Endothelial cell of umbilical vein (primary cell): ENCODE data around the gene PBX3. TPM values are rescaled to one million over a fixed set of nuclear protein-coding genes. Genes with fewer than 3 reads are reported as not detected.

Experiments
- BruUV-seq: library from RNA; stranded (reverse); fragments of 400-500 nt; replicated peaks from 2 replicates; lab custom pipeline; 2021; lab: Mats Ljungman, UMichigan
- CTCF ChIA-PET: fragments of 300-600, 350-600 bp; sonication (Branson Sonifier 250); formaldehyde crosslinking; loops from one replicate; lab custom pipeline; 2021; ENCODE audit warnings: antibody characterized with exemption, inconsistent platforms; lab: Charles Lee
- POLR2A ChIA-PET: fragments of 300-600, 350-600 bp; sonication (Branson Sonifier 250); formaldehyde crosslinking; loops from one replicate; lab custom pipeline; 2021; ENCODE audit warnings: antibody characterized with exemption, inconsistent platforms; lab: Charles Lee
- DNase-seq: peaks from one replicate; pipeline ENCODE4 v3.0.0-alpha.2; 2011; ENCODE audit warnings: low read depth, low spot score
- FAIRE-seq: peaks from 2 replicates; lab custom pipeline; 2011; peaks lifted over from hg19 to GRCh38; lab: Jason Lieb, UNC
- H2AFZ ChIP-seq: 2 replicates; pipeline ENCODE4 v1.6.0; 2012; ENCODE audit warnings: low read depth, low read length, control low read depth, inconsistent platforms
- H3K27ac ChIP-seq: 2 replicates; pipeline ENCODE4 v1.5.1; 2011; ENCODE audit warnings: low read depth, mild to moderate bottlenecking, control low read depth, low read length, moderate library complexity; ENCODE audit not compliant: insufficient read depth
- H3K27me3 ChIP-seq, 2 experiments: 2 replicates each; pipeline versions ENCODE4 v1.6.0 to v1.6.1; 2011; ENCODE audit warnings: low read length in 2 of 2, mixed read lengths in 1 of 2; ENCODE audit not compliant: control insufficient read depth in 2 of 2, insufficient read depth in 2 of 2
- H3K36me3 ChIP-seq, 2 experiments: 2 replicates in 1 of 2; 3 replicates in 1 of 2; pipeline ENCODE4 v1.5.1; 2011; ENCODE audit warnings: low read length in 2 of 2, mild to moderate bottlenecking in 1 of 2, moderate library complexity in 1 of 2; ENCODE audit not compliant: control insufficient read depth in 2 of 2, insufficient read depth in 2 of 2; ENCODE audit errors: extremely low read depth in 1 of 2
- H3K4me1 ChIP-seq: 3 replicates; pipeline ENCODE4 v1.5.1; 2011; ENCODE audit warnings: mild to moderate bottlenecking, low read length; ENCODE audit not compliant: control insufficient read depth, insufficient read depth; ENCODE audit errors: extremely low read depth
- H3K4me2 ChIP-seq: 2 replicates; pipeline ENCODE4 v1.6.1; 2011; ENCODE audit warnings: low read length, control low read depth, mixed read lengths; ENCODE audit not compliant: insufficient read depth
- H3K4me3 ChIP-seq, 3 experiments: fragments of 200-600 bp in 1 of 3; sonication (generic), shearing (Covaris generic) in 1 of 3; replicated peaks in 1 of 3; 2 replicates each; pipeline ENCODE4 v1.5.1; 2011 to 2016; ENCODE audit warnings: control low read depth in 3 of 3, low read length in 3 of 3, mild to moderate bottlenecking in 2 of 3, inconsistent platforms in 1 of 3, low read depth in 1 of 3, moderate library complexity in 1 of 3; ENCODE audit not compliant: insufficient read depth in 1 of 3
- H3K79me2 ChIP-seq: 2 replicates; pipeline ENCODE4 v1.6.0; 2012; ENCODE audit warnings: low read length, inconsistent platforms; ENCODE audit not compliant: control insufficient read depth, insufficient read depth
- H3K9ac ChIP-seq: replicated peaks from 2 replicates; pipeline ENCODE3; 2011; ENCODE audit warnings: low read length, control low read depth; ENCODE audit not compliant: insufficient read depth; ENCODE audit errors: extremely low read depth
- H3K9me1 ChIP-seq: replicated peaks from 3 replicates; pipeline ENCODE4 v1.6.0; 2011; ENCODE audit warnings: mild to moderate bottlenecking, low read length; ENCODE audit not compliant: control insufficient read depth, insufficient read depth; ENCODE audit errors: extremely low read depth
- H3K9me3 ChIP-seq: replicated peaks from 2 replicates; pipeline ENCODE4 v1.5.1; 2012; ENCODE audit warnings: low read length, inconsistent platforms; ENCODE audit not compliant: control insufficient read depth, insufficient read depth
- H4K20me1 ChIP-seq: replicated peaks from 2 replicates; pipeline ENCODE3; 2011; ENCODE audit warnings: mild to moderate bottlenecking, low read length; ENCODE audit not compliant: control insufficient read depth, insufficient read depth; ENCODE audit errors: extremely low read depth
- EZH2 ChIP-seq: IDR thresholded peaks from 2 replicates; pipeline ENCODE4 v1.6.1; 2012; ENCODE audit warnings: borderline replicate concordance, low read depth, mild to moderate bottlenecking, moderate library complexity, low read length, inconsistent platforms; ENCODE audit not compliant: severe bottlenecking
- FOS ChIP-seq: IDR thresholded peaks from 2 replicates; pipeline ENCODE4 v1.6.1; 2011; ENCODE audit warnings: mild to moderate bottlenecking, low read length, moderate library complexity, borderline replicate concordance; ENCODE audit not compliant: insufficient read depth
- GATA2 ChIP-seq: IDR thresholded peaks from 2 replicates; pipeline ENCODE4 v1.7.0; 2011; ENCODE audit warnings: low read depth, mild to moderate bottlenecking, moderate library complexity, mixed read lengths, low read length; ENCODE audit not compliant: insufficient read length, insufficient read depth
- JUN ChIP-seq: IDR thresholded peaks from 2 replicates; pipeline ENCODE4 v1.6.1; 2011; ENCODE audit warnings: borderline replicate concordance, low read depth; ENCODE audit not compliant: insufficient read length, insufficient read depth
- MYC ChIP-seq: IDR thresholded peaks from one replicate; pipeline ENCODE4 v1.6.1; 2011; ENCODE audit warnings: mild to moderate bottlenecking, low read depth, low read length
- POLR2A ChIP-seq: IDR thresholded peaks from 2 replicates; pipeline ENCODE4 v1.6.1; 2012; ENCODE audit warnings: low read depth, mild to moderate bottlenecking, control low read depth, low read length
- POLR2AphosphoS5 ChIP-seq: IDR thresholded peaks from 2 replicates; pipeline ENCODE4 v1.6.1; 2012; ENCODE audit warnings: low read depth, mild to moderate bottlenecking, control low read depth, low read length, moderate library complexity; ENCODE audit not compliant: insufficient read depth
- dilution Hi-C: fragments of 300-500 bp; cut with MboI; formaldehyde crosslinking; loops from one replicate; pipeline ENCODE4 v1.15.0; 2019; ENCODE audit warnings: low sequenced_read_pairs; ENCODE audit not compliant: extremely low pct_ligation_motif_present
- intact Hi-C: fragments of 100-400 bp; cut with micrococcal nuclease; formaldehyde crosslinking; loops from one replicate; pipeline ENCODE4 v1.10.0; 2022
- polyA plus RNA-seq, 4 experiments: library from polyadenylated mRNA; depleted of rRNA in 3 of 4; stranded (reverse) in 3 of 4; unstranded in 1 of 4; fragments of >200 nt; gene quantifications; 2 replicates each; pipeline versions ENCODE4 v1.2.1 to v1.2.3, GENCODE V29; 2011 to 2012; ENCODE audit warnings: missing spikeins in 1 of 4
- total RNA-seq: library from RNA; stranded (reverse); gene quantifications from 2 replicates; pipeline ENCODE4 v1.2.3, GENCODE V29; 2021
- TF ChIP-seq, protein P1 (sequence below), 2 donors: IDR thresholded peaks; 1 replicate in 1 of 2; 2 replicates in 1 of 2; pipeline ENCODE4 v1.5.1; 2011; ENCODE audit warnings: low read length in 2 of 2, mild to moderate bottlenecking in 2 of 2, moderate library complexity in 2 of 2, control low read depth in 1 of 2, inconsistent platforms in 1 of 2, low read depth in 1 of 2; ENCODE audit not compliant: insufficient read depth in 1 of 2; ENCODE audit errors: extremely low read depth in 1 of 2
- TF ChIP-seq, protein P2 (sequence below): IDR thresholded peaks from 2 replicates; pipeline ENCODE4 v1.6.1; 2011; ENCODE audit not compliant: insufficient read depth, insufficient read length

Gene PBX3
- total and polyA plus RNA-seq, 2 donors (not counting 3 experiments of a cell fraction or from before 2014, with no cell fraction given) = 18.8 to 42.0 TPM

DNA sequence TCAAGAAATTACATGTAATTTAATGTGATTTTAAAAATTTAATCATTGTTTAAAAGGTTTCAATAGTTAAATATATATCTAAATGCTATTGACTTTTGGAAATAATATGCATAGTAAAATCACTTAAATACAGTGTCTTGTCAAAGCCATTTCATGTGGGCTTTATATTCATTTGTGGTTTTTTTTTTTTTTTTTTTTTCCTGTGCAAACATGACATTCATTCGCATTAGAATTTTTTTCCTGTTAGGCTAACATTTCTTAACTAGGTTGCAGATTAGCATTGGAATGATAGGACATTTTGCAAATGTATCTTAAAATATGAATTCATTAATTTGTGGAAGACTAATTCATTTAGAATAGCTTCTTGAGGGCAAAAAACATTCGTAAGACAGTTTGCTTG, 149.8 kb downstream of the PBX3 start:
- Histone ChIP-seq H2AFZ (no peak overlapping the region), H3K4me1 (peaks cover 1% of the 10 kb centered on the region), H3K27ac (no peak overlapping the region), H3K36me3 (no peaks in the 10 kb centered on the region), H3K9ac (no peak overlapping the region), H3K79me2 (peaks cover 14% of the 10 kb centered on the region), H3K9me3 (no peaks in the 10 kb centered on the region), H4K20me1 (no peaks in the 10 kb centered on the region), H3K4me2 (no peak overlapping the region), H3K27me3 (no peaks in the 10 kb centered on the region), H3K4me3 (no peak overlapping the region), H3K9me1 (no peaks in the 10 kb centered on the region)
- BruUV-seq = no TSS peak
- no peak for FAIRE-seq
- TF ChIP-seq POLR2AphosphoS5 (no peak), GATA2 (no peak), EZH2 (no peak), JUN (no peak), POLR2A (no peak), FOS (no peak), MYC (no peak)
- TF ChIP-seq, protein P1, sequence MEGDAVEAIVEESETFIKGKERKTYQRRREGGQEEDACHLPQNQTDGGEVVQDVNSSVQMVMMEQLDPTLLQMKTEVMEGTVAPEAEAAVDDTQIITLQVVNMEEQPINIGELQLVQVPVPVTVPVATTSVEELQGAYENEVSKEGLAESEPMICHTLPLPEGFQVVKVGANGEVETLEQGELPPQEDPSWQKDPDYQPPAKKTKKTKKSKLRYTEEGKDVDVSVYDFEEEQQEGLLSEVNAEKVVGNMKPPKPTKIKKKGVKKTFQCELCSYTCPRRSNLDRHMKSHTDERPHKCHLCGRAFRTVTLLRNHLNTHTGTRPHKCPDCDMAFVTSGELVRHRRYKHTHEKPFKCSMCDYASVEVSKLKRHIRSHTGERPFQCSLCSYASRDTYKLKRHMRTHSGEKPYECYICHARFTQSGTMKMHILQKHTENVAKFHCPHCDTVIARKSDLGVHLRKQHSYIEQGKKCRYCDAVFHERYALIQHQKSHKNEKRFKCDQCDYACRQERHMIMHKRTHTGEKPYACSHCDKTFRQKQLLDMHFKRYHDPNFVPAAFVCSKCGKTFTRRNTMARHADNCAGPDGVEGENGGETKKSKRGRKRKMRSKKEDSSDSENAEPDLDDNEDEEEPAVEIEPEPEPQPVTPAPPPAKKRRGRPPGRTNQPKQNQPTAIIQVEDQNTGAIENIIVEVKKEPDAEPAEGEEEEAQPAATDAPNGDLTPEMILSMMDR (IDR thresholded peaks at IDR 0.05; ENCODE audit: extremely low read depth in 1 of 2, insufficient read depth in 1 of 2, low read depth in 1 of 2, low read length in 2 of 2) = no peak
- TF ChIP-seq, protein P2, sequence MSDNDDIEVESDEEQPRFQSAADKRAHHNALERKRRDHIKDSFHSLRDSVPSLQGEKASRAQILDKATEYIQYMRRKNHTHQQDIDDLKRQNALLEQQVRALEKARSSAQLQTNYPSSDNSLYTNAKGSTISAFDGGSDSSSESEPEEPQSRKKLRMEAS = no peak
- no peak for DNase-seq
- dilution Hi-C loops = no loop called here
- ChIA-PET CTCF (no interaction called here), POLR2A (interaction anchor here (0.7 kb wide), 1 partner anchor 19 kb away, joined by 11 read pairs; no protein-coding TSS in a partner anchor)
- intact Hi-C loops = no loop called here
